ENCODE results near the gene SAMD14.

GRCh38 chr17:50141745-50142110 lies 11.8 kb upstream of the SAMD14 start:
- TF ChIP-seq CTCF (IDR thresholded peaks at IDR 0.05) (no peak), POLR2A (IDR thresholded peaks at IDR 0.05) (no peak)

Measured in Peyer's patch (tissue), 4 donors.